Activated gamma-delta T cell treated with anti-CD3 and anti-CD28 coated beads, Interleukin-2, amount 50 U/mL, for 16 hours (primary cell): ENCODE measurements around the gene ANKRD6.
"Not testable (repeated sequence)": the region's sequence is repeated elsewhere in the genome, so short reads cannot be mapped to it uniquely, and the experiment has no call there.

Source experiments
- DNase-seq: peaks from one replicate; pipeline ENCODE4 v3.0.0-alpha.2; 2020; ENCODE audit warnings: low read depth

ANKRD6 gene

GRCh38 chr6:89432875-89433251 lies at the start of gene ANKRD6:
TSS of gene ANKRD6 (plus strand) at chr6:89433152. CDS start at chr6:89566977, 133,825 bp downstream.
- DNase-seq, result peak; percentile 79

DNA sequence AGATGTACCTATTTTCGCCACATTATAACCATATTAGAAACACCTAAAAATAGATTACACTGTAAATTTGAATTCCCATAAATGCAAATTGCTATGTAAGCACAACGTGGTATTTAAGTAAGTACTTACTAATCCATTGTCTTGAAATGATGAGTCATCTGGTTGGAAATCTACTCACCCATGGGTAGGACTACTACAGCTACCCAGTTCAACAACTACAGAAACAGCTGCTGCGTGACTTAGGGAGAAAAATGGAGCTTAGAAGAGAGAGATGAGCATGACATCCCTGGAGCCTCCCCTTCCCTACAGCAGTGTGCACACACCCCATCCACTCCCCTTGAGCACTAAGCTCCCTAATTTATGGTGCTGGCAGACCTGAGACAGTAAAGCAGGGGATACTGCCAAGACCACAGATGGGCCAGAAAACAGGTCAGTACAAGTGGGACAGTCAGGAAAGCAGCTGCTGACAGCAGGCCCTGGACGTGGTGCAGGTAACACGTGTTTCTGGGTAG lies 47.7 kb upstream of the ANKRD6 start:
- DNase-seq, result no peak

GRCh38 chr6:89385846-89386245 lies 47.1 kb upstream of the ANKRD6 start:
- no peak for DNase-seq

DNA sequence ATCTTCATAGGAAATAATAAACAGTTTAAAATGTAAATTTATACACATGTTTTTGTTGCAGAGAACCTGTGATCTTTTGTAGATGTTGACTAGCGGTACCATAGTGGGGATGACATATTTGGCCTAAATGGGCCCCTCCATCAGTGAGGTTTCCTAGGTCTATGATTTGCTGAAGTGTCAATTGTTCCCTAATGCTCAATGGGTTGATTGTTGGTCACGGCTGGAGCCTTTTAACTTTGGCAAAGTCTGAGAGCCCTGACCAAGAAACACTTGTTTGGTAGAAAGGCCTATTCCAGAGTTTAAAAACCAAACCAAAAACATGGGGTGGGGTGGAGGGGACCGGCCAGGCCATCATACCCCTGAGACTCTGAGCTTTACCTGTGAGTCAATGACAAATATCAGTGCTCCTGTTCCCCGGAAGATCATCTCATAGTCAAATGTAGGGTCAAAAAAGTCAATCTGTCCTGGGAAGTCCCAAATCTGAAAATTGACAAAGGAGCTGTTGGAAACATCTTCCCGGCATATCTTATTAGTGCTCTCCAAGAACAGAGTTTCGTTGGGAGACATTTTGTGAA lies 45.9 kb upstream of the ANKRD6 start:
- no peak for DNase-seq

- no peak for DNase-seq
These were observed 45.3 kb upstream of the ANKRD6 start for GRCh38 chr6:89387516-89388201.

GRCh38 chr6:89388846-89389245 lies 44.1 kb upstream of the ANKRD6 start:
- DNase-seq, result no peak

DNA sequence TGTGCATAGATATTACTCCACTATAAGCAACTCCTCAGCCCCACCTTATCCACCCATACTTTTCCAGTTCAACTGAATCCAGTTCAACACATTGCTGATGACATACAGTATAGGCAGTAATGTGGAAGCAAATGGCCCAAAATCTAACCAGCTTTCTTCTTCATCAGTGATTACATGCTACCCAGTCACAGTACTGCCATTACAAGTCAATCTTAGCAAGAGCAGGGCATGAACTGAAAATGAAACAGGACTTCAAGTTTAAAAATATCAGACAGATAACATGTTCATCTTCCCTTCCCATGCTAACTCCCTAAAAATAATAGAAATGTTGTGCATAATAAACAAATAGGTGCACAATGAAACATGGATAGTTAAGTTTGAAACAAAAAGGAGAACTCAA lies 40.1 kb upstream of the ANKRD6 start:
- no peak for DNase-seq

GRCh38 chr6:89393659-89394058 lies 39.3 kb upstream of the ANKRD6 start:
- DNase-seq, result no peak

- not testable (repeated sequence) for DNase-seq
These were observed 35.1 kb upstream of the ANKRD6 start for GRCh38 chr6:89397884-89398283.

DNA sequence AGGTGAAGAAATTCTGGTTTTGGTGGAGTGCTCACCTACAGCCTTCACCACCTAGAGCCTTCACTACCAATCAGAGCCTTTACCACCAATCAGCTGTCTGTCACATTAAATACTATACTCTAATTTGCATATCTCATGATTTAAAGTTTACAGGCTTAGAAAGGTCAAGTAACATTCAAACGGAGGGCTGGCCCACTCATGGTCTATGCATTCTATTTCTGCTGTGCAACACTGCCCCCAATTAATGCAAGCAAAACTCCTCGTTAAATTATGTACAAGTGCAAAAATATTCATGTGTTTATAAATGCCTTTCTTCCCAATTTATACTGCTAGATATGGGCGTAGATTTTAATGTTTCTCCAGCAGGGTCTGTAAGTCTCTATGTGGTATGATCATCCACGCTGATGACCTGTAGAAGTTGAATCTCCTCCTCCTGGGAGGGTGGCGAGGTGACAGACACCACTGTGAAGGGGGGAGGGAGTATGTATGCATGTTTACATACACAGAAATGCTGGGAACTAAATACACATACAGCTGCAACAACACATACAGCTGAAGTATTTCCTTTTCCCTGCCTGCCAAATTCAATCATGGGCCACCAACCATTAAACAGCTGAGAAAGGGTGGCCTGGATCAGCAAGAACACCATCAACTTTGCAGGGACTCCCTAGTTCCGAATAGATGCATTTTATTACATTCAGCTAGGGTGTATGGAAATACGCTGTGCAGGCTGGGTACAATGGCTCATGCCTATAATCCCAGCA lies 34.0 kb upstream of the ANKRD6 start:
- DNase-seq, result no peak

GRCh38 chr6:89400050-89400449 lies 32.9 kb upstream of the ANKRD6 start:
- no peak for DNase-seq

DNA sequence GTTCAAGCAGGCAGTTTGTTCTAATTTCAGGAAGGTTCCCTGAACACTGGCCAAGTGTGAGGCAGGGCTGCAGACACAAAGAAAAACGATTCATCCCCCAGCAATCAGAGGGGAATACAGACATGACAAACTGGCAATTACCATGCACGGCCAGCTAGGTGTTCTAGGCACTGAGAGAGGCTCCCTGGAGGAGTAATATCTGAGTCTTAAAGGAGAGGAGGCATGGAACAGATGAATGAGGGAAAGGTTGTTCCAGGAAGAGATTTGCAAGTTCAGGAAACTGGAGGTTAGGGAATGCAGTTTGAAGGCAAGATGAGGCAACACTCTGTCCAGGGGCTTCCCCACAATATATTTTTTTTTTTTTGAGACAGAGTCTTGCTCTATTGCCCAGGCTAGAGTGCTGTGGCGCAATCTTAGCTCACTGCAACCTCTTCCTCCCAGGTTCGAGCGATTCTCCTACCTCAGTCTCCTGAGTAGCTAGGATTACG lies 32.0 kb upstream of the ANKRD6 start:
- DNase-seq, result no peak

DNA sequence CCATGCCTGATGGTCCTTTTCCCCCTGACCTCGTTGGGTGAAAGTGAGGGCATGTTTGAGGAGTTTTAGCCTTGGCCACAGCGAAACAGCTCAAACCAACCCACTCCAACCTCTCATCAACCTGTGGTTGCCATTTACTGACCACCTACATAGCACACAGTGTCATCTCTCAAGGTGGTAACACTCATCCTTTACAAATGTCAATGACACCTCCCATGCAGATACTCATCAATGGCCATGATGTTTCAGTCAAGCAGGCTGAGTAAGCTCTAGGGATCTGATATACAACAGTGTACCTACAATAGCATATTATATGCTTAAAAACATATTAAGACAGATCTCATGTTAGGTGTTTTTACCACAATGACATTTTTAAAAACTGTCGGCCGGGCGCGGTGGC lies 30.2 kb upstream of the ANKRD6 start:
- DNase-seq, result no peak

DNA sequence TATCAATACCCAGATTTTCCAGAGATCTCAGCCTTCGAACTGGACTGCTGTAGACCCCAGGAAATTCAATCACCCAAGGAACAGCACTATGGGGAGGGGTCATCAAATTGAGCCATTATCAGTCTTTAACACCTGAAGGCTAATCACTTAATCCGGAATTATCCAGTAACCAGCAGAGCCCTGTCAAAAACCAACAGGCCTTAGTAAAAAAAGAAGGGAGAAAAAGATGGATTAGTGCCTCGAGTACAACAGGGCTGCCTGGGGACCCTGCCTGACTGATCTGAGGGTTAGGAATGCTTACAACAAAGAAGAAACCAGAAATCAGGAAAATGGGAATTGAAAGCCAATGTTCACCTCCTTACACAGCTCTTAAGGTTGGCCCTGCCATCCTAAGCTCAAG lies 28.4 kb upstream of the ANKRD6 start:
- DNase-seq, result no peak

DNA sequence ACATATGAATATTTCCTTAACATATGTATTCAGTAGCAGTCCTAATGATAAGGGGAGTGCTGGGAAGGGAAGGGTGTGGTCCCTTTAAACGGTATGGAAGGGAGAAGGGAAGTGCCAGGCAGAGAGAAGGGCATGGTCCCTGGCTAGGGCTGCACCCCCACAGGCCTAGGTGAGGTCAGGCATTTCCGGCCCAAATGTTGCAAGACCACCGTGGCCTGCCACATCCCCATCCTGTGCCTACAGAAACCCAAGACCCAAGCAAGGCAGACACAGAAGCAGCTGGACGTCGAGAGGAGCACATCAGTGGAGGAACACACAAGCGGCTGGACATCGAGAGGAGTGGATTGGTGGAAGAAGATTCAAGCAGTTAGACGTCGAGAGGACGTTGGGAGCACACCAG lies 26.8 kb upstream of the ANKRD6 start:
- DNase-seq, result no peak

- DNase-seq, result no peak
These were observed 23.4 kb upstream of the ANKRD6 start for GRCh38 chr6:89409461-89410035.

DNA sequence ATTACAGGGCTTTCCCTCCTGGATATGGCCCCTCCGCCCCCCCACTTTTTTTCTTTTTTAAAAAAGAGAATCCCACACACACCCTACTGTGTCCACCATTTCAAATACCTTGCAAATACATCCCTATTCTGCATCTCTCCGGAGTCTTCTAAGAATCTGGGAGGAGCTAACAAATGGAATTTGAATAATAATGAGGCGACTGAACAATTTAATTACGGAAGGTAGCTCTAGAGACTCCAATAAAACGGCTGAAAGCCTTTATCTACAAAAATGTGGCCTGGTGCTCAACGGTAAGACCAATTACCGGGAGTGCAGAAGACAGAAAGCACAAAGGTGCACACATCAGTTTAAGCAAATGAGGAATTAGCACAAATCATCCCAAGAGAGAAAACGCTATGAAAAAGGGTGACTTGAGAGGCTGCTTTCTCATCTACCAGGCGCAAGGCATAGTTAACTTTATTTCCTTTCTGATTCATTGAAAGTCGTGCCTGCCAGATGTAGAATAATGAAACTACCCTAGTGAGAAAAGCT lies 22.7 kb upstream of the ANKRD6 start:
- no peak for DNase-seq

- DNase-seq, result no peak
These were observed 22.2 kb upstream of the ANKRD6 start for GRCh38 chr6:89410788-89411144.

DNA sequence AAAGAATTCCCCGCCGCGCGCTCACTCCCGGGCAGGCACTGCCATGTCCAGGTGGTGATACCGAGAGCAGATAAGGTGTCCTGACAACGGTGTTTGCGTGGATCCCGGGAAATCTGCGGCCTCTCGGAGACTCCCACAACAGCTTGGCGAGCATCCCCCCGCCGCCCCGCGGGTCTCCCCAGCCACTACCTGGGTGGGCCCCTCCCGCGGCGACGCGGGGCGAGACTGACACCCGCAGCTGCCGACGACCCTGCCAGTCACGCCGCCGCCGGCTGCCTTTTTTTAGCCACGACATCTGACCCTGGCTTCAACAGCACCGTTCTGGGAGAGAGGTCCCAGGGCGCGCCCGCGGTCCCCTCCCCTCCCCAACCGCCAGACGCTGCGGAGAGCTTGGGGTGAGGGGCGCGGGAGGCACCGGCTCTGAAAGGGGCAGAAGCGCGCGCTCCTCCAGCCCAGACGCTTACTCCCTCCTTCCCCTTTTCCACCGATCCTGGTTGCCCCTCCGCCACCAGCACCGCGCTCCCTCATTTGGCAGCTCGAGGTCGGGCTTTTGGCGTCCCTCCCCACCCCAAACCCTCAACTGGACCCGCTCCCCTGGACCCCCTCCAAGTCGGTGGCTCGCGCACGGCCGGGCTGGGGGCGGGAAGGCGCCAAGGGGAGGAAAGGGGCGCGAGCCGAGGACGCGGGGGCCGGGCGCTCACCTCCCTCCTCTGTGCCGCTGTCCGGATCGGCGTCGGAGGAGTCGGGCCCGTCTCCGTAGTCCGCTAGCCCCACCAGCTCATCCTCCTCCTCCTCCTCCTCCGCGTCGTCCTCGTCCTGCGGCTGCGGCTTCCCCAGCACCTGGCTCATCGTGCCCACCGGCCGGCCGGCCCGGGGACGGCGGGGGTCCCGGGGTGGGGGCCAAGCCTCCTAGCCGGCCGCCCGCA lies 21.5 kb upstream of the ANKRD6 start:
- DNase-seq, result peak; percentile 3

DNA sequence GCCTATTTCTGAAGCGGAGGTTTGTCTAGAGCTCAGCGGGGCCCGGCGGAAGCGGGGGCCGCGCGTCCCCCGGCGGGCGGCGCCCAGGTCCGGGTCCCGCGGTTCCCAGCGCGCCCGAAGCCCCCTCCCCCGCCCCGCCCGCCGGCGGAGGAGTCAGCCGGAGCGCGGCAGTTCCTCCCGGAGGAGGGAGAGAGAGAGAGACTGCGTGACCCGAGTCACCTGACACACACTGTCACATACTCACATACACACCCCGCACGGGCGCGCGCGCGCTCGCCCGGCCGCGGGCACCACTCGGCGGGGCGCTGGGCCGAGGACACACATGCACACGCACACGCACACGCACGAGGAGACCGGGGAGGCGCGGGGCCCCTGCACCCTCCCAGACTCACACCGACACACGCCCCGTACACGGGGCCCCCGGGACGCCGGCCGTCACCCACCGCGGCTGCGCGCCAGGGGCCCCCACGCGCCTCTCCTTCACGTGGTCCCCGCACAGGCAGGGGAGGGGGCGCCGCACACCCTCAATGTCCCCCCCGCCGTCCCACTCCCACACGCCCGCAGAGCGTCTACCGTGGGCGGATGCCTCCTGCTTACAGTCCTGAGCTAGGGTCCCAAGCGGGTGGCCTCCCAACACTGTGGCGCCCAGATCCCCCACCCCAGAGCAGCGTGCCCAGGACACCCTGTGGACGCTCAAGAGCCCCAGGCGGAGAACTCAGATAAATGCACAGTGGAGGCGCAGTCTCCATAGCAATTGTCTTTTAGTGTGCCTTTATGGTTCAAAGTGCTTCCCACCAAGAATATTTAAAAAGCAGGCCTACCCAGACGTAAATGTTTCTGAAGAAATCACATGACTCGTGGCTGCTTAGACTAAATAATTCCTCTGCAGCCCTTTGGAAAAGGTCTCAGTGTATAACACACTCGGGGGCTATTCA lies 20.6 kb upstream of the ANKRD6 start, which contains the start of gene RRAGD:
Gene RRAGD (minus strand): TSS at position 203 of the 935 bp plus-strand sequence. CDS start 280 bp downstream, outside the sequence.
- DNase-seq, result peak; percentile 3
